Activated naive CD4-positive, alpha-beta T cell treated with anti-CD3 and anti-CD28 coated beads, Interleukin-2, amount 50 U/mL, for 16 hours (primary cell): ENCODE results near the gene NFX1.
"Not testable (repeated sequence)": the region's sequence is repeated elsewhere in the genome, so short reads cannot be mapped to it uniquely, and the experiment has no call there.

Experiments
- DNase-seq: peaks from one replicate; pipeline ENCODE4 v3.0.0-alpha.2; 2020

Gene NFX1

GRCh38 chr9:33393581-33393980, 103.3 kb downstream of the NFX1 start:
- DNase-seq, result no peak

DNA sequence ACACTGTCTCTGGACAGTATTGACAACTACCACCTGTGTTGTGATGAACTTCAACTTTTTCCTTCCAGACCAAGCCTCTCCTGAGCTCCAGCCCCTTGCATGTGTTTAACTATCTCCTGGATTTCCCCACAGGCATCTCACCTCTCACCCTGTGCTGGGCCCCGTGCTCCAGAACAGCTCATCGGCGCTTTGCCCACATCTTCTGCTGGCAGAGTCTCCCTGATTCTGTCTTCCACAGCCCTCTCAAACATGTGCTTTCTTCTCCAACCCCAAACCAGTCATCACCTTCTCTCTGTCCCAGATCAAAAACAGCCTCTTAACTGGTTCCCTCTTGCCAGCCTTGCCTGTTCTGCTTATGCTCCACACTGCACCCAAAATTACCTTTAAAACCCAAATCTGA, 103.7 kb downstream of the NFX1 start:
- not testable (repeated sequence) for DNase-seq

DNA sequence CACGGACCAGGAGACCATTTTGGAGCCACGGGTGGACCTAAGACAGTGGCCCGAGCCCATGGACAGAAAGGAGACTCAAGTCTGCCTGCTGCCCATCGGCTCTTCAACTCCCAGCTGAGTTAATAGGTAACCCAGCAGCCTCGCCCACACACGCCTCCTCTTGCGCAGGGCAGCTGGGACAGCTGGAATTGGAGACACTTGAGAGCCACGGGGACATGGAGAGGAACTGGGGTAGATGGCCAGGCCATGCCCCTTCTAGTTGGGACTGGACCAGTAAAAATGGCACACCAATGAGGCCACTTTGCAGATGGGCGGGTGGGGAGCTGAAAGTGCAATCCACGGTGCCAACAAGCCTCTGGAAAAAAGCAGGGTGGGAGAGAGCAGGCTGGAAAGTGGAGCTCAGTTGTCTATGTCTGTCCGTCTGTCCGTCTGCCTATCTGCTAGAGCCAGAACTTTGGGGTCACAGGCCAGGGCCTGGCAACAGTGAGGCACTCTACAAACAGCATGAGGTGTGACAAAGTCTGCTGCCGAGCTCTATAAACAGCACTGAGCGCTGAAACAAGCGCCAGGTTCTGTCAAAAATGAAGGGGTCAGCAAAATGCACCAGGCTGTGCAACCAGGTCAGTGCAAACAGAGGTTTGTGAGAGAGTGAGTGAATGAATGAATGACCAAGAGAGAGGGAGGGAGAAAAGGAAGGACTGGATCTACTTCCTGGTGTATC, 105.0 kb downstream of the NFX1 start:
- DNase-seq, result not testable (repeated sequence)

DNA sequence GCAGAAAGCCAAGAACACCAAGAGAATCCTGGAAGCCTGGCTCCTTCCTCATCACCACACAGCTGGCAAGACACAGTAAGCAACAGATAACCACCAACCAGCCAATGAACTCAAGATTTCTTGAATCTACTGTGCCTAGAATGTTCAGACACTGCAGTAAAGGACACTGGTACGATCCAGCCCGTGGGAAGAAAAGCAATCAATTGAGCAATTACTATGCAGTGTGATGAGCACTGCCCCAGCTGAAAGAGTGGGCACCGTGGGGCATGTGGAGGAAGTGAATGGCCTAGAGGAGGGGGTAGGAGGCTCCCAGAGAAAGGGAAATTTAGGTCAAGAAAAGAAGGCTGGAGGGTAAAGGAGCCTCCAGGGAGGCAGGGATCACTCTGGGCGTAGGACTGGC, 107.5 kb downstream of the NFX1 start:
- DNase-seq, result not testable (repeated sequence)

DNA sequence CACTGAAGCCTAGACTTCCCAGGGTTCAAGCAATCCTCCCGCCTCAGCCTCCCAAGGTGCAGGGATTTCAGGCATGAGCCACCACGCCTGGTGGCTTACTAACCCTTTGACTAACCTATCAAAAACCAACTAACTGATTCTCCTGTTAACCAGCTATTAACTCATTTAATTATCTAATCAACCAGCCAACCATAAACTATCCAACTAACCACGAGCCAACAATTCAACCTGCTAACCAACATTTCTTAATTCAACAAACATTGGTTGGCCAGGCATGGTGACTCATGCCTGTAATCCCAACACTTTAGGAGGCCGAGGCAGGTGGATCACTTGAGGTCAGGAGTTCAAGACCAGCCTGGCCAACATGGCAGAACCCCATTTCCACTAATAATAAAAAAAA, 108.7 kb downstream of the NFX1 start:
- not testable (repeated sequence) for DNase-seq

DNA sequence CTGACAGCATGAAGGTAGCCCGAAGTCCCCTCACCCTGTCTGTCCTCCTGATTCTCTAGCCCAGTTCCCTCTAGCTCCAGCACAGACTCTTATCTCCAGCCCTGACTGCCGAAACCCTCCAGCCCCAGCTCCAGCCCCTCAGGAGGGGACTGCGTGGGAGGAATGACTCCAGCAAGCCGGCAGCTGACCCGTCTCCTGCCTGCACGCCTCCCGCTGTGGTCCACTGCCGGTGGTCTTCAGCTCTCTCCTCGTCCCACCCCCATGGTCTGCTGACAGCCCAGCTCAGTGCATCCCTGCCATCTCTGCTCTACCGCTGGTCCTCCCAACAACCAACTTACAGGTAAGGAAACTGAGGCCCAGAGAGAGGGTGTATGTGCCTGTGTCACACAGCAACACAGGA, 111.5 kb downstream of the NFX1 start:
- not testable (repeated sequence) for DNase-seq

- DNase-seq, result not testable (repeated sequence)
Measured at GRCh38 chr9:33402371-33402770, 112.1 kb downstream of the NFX1 start, which contains the start of gene AQP7. TSS of gene AQP7 (minus strand) at chr9:33402568. CDS start at chr9:33401262, 1,306 bp downstream.

GRCh38 chr9:33403941-33404787, 113.8 kb downstream of the NFX1 start:
- no peak for DNase-seq

DNA sequence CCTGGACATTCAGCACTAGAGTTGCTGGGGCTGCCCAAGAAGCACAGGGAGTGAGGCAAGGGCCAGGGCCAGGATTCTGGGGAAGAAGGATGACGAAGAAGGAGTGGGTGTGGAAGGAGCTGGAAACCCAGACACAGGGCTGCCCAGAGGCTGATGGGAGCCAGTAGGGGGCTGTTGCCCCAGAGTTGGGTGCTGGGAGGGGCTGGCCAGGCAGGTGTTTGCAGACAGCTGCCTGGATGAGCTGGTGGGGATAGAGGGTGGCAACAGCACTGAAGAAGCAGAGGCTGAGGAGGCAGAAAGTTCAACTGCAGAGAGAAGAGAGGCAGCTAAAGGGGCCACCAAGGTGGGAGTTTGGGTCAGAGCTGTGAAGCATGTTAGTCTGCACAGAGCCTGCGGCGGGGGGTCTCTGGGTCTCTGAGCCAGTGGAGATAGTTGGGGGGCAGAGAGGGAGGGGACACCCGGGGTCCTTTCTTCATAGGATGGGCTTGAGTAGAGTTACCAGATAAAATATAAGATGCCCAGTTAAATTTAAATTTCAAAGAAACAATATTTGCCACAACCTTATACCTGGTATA, 114.6 kb downstream of the NFX1 start:
- DNase-seq, result no peak

DNA sequence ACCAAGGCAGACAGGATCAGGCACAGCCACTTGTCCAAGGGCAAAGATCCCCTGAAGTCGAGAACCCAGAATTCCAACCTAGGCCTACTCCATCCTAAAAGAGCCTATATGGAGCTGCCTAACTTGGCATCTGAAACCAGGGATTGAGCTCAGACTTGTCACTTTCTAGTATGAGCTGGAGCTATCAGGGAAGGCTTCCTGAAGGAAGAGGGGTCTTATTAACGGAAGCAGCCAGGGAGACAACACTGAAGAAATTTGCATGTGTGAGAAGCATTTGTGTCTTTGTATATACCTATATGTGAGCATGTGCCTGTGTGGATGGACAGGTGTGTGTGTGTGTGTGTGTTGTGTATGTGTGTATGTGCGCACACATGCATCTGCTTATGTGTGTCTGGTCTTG, 116.7 kb downstream of the NFX1 start:
- DNase-seq, result no peak

- DNase-seq, result no peak
Measured at GRCh38 chr9:33408087-33408486, 117.8 kb downstream of the NFX1 start.

- DNase-seq, result no peak
Measured at GRCh38 chr9:33414268-33414667, 124.0 kb downstream of the NFX1 start.

GRCh38 chr9:33414889-33415500, 124.7 kb downstream of the NFX1 start:
- DNase-seq, result no peak

DNA sequence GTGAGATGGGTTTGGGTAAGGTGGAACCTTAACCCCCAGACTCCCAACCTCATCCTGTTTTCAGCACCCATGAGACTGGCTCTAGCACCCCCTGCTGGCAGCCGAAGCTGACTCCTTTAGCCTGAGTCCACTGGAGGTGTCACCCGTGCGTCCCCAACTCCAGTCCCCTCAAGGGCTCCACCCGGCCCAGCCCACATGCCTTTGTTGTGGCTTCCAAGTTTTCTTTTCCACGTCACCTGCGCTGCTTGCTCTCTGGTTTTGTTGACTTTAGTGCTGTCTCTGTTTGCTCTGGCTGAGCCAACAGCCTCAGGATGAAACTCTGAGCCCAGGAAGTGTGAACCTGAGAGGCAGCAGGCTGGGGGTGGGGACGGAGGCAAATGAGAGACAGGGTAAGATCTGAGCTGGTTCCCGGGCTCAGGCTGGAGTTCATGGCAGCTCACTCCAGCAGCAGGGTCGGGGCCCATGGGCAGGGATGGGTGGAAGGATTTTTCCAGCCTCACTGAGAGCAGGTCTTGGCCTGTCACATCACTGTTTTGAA, 125.3 kb downstream of the NFX1 start:
- peak; percentile 84 for DNase-seq

DNA sequence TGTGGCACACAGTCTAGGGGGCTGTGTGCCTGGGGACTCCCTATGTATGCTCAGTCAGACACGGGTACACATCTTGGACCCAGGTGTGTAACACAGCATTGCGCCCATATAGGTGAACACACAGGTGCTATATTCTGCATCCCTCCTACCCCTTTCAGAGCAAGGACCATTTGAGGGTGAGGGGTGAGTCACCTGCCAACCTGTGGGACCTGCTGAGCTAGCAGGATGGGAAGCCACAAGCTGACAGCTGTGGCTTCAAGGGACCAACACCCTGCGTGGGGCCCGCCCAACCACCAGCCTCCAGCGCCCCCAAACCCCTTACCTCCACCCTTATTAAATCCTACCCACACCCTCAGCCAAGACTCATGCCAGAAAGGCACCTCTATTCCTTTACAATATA, 126.7 kb downstream of the NFX1 start:
- DNase-seq, result peak; percentile 21

GRCh38 chr9:33418090-33418489, 127.8 kb downstream of the NFX1 start:
- DNase-seq, result no peak

DNA sequence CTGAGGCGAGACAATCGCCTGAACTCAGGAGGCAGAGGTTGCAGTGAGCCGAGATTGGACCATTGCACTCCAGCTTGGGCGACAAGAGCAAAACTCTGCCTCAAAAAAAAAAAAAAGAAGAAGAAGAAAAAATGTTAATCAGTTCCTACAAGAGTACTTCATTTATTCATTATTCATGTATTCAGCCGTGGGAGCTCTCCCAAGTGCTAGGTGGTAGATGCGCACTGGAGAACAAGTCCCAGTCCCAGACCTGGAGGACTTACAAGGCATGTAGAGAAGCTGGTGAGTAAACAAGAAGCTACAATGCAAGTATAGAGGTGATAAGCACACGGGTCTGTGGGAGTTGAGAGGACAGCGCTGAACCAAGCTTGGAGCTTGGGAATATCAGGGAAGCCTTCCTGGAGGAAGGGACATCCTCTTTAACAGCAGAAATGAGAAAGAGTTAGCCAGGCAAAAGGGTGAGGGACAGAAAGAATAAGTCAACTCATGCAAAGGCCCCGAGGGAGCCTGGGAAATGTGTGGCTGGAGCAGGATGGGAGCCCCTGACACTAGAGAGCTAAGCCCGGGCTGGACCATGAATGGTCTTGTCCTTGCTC, 129.5 kb downstream of the NFX1 start:
- no peak for DNase-seq
